H1 (cell line): ENCODE results near the gene SLC35F5. TPM values are rescaled to one million over a fixed set of nuclear protein-coding genes. Genes with fewer than 3 reads are reported as not detected.

ENCODE experiments used
- CTCF ChIA-PET: fragments of 300-600 bp; sonication (Branson Sonifier 250); formaldehyde crosslinking; loops from one replicate; lab custom pipeline; 2021; ENCODE audit not compliant: partially characterized antibody; lab: Charles Lee
- POLR2A ChIA-PET: fragments of 300-600 bp; sonication (Branson Sonifier 250); formaldehyde crosslinking; loops from one replicate; lab custom pipeline; 2021; ENCODE audit warnings: inconsistent platforms; ENCODE audit not compliant: partially characterized antibody; lab: Charles Lee
- DNase-seq, 2 experiments: peaks; one replicate each; pipeline versions ENCODE4 v3.0.0 to v3.0.0-alpha.2; 2010 to 2022; ENCODE audit warnings: low spot score in 2 of 2, low read depth in 1 of 2, mixed read lengths in 1 of 2
- FAIRE-seq: peaks from 2 replicates; lab custom pipeline; 2011; peaks lifted over from hg19 to GRCh38; lab: Jason Lieb, UNC
- H2AFZ ChIP-seq: 2 replicates; pipeline ENCODE4 v1.8.1; 2012; ENCODE audit warnings: low read length, inconsistent platforms
- H2AK5ac ChIP-seq: 2 replicates; pipeline ENCODE4 v1.6.1; 2013; ENCODE audit warnings: low read depth, low read length
- H2BK120ac ChIP-seq: replicated peaks from 2 replicates; pipeline ENCODE3; 2013; ENCODE audit warnings: low read depth, low read length, inconsistent platforms
- H2BK12ac ChIP-seq: 2 replicates; pipeline ENCODE4 v1.6.1; 2013; ENCODE audit warnings: low read depth, low read length
- H2BK15ac ChIP-seq: 2 replicates; pipeline ENCODE4 v1.6.1; 2013; ENCODE audit warnings: low read length
- H2BK20ac ChIP-seq: 2 replicates; pipeline ENCODE4 v1.6.1; 2013; ENCODE audit warnings: low read length
- H2BK5ac ChIP-seq: 2 replicates; pipeline ENCODE4 v1.6.1; 2013; ENCODE audit warnings: low read depth, low read length
- H3K14ac ChIP-seq: 2 replicates; pipeline ENCODE4 v1.6.1; 2013; ENCODE audit warnings: inconsistent platforms; ENCODE audit not compliant: insufficient read length
- H3K18ac ChIP-seq: 2 replicates; pipeline ENCODE4 v1.6.1; 2013; ENCODE audit warnings: low read length; ENCODE audit errors: extremely low read depth
- H3K23ac ChIP-seq: 2 replicates; pipeline ENCODE4 v1.6.1; 2013; ENCODE audit warnings: inconsistent platforms; ENCODE audit not compliant: insufficient read length
- H3K23me2 ChIP-seq: 2 replicates; pipeline ENCODE4 v1.6.1; 2013; ENCODE audit warnings: low read depth, low read length
- H3K27ac ChIP-seq: 2 replicates; pipeline ENCODE4 v1.6.1; 2011; ENCODE audit warnings: low read depth, low read length, inconsistent platforms
- H3K27me3 ChIP-seq, 4 experiments: replicated peaks in 1 of 4; 1 replicate in 1 of 4; 2 replicates in 3 of 4; pipeline versions ENCODE4 v1.6.1 to v1.8.1; 2011 to 2013; ENCODE audit warnings: low read length in 3 of 4, mild to moderate bottlenecking in 3 of 4, inconsistent platforms in 2 of 4, mixed read lengths in 2 of 4, moderate library complexity in 1 of 4; ENCODE audit not compliant: control insufficient read depth in 3 of 4, insufficient read depth in 3 of 4; ENCODE audit errors: extremely low read depth in 1 of 4
- H3K36me3 ChIP-seq, 4 experiments: 2 replicates each; pipeline versions ENCODE4 v1.6.1 to v1.8.1; 2011 to 2013; ENCODE audit warnings: mild to moderate bottlenecking in 4 of 4, low read length in 3 of 4, moderate library complexity in 2 of 4, control low read depth in 1 of 4, inconsistent platforms in 1 of 4; ENCODE audit not compliant: insufficient read depth in 4 of 4, control insufficient read depth in 2 of 4
- H3K4ac ChIP-seq: replicated peaks from 2 replicates; pipeline ENCODE3; 2013; ENCODE audit warnings: low read length, low read depth, mixed read lengths, inconsistent platforms; ENCODE audit not compliant: insufficient read length
- H3K4me1 ChIP-seq, 4 experiments: replicated peaks in 1 of 4; 1 replicate in 1 of 4; 2 replicates in 3 of 4; pipeline versions ENCODE4 v1.6.1 to v1.8.1; 2011 to 2013; ENCODE audit warnings: low read length in 3 of 4, inconsistent platforms in 2 of 4, mixed read lengths in 1 of 4; ENCODE audit not compliant: insufficient read depth in 4 of 4, control insufficient read depth in 3 of 4
- H3K4me2 ChIP-seq, 2 experiments: 2 replicates each; pipeline versions ENCODE4 v1.6.1 to v1.8.1; 2011 to 2013; ENCODE audit warnings: low read depth in 2 of 2, low read length in 2 of 2, control low read depth in 1 of 2, inconsistent platforms in 1 of 2, mild to moderate bottlenecking in 1 of 2; ENCODE audit not compliant: insufficient read depth in 1 of 2
- H3K4me3 ChIP-seq, 4 experiments: fragments of 200-600, 300-600 bp in 1 of 4; sonication (generic), shearing (Covaris generic), sonication (Bioruptor Twin) in 1 of 4; 2 replicates each; pipeline versions ENCODE4 v1.5.1 to v1.8.1; 2011 to 2016; ENCODE audit warnings: low read length in 4 of 4, low read depth in 3 of 4, control low read depth in 2 of 4, inconsistent platforms in 2 of 4, mild to moderate bottlenecking in 2 of 4, mixed read lengths in 1 of 4, moderate library complexity in 1 of 4; ENCODE audit not compliant: insufficient read depth in 2 of 4; ENCODE audit errors: extremely low read depth in 1 of 4
- H3K56ac ChIP-seq: replicated peaks from 2 replicates; pipeline ENCODE3; 2013; ENCODE audit warnings: low read depth, mild to moderate bottlenecking, mixed read lengths, low read length, inconsistent platforms; ENCODE audit not compliant: insufficient read length
- H3K79me1 ChIP-seq: 2 replicates; pipeline ENCODE4 v1.6.1; 2013; ENCODE audit warnings: low read depth, low read length, control low read depth
- H3K79me2 ChIP-seq, 2 experiments: 2 replicates each; pipeline versions ENCODE4 v1.6.1 to v1.8.1; 2012 to 2013; ENCODE audit warnings: low read length in 2 of 2, mild to moderate bottlenecking in 2 of 2, inconsistent platforms in 1 of 2; ENCODE audit not compliant: insufficient read depth in 2 of 2, control insufficient read depth in 1 of 2
- H3K9ac ChIP-seq, 4 experiments: replicated peaks in 1 of 4; 1 replicate in 1 of 4; 2 replicates in 3 of 4; pipeline versions ENCODE4 v1.6.1 to v1.8.1; 2011 to 2013; ENCODE audit warnings: low read depth in 3 of 4, low read length in 3 of 4, control low read depth in 2 of 4, mild to moderate bottlenecking in 2 of 4, moderate library complexity in 2 of 4, inconsistent platforms in 1 of 4; ENCODE audit errors: extremely low read depth in 1 of 4
- H3K9me3 ChIP-seq, 2 experiments: 2 replicates each; pipeline versions ENCODE4 v1.6.1 to v1.8.1; 2012 to 2013; ENCODE audit warnings: mild to moderate bottlenecking in 2 of 2, moderate library complexity in 2 of 2, control low read depth in 1 of 2, inconsistent platforms in 1 of 2, low read depth in 1 of 2, low read length in 1 of 2, mixed read lengths in 1 of 2; ENCODE audit not compliant: insufficient read depth in 2 of 2
- H4K20me1 ChIP-seq, 2 experiments: replicated peaks in 1 of 2; 2 replicates each; pipeline versions ENCODE3 to v1.8.1; 2011 to 2013; ENCODE audit warnings: inconsistent platforms in 2 of 2, low read length in 2 of 2, mild to moderate bottlenecking in 1 of 2; ENCODE audit not compliant: insufficient read depth in 2 of 2, control insufficient read depth in 1 of 2
- H4K5ac ChIP-seq: 2 replicates; pipeline ENCODE4 v1.6.1; 2013; ENCODE audit warnings: low read length, low read depth, mixed read lengths, inconsistent platforms; ENCODE audit not compliant: insufficient read length
- H4K8ac ChIP-seq: 2 replicates; pipeline ENCODE4 v1.8.0; 2013; ENCODE audit warnings: mild to moderate bottlenecking, moderate library complexity, low read length, inconsistent platforms; ENCODE audit not compliant: insufficient read depth; ENCODE audit errors: extremely low read depth
- H4K91ac ChIP-seq: replicated peaks from 2 replicates; pipeline ENCODE3; 2013; ENCODE audit warnings: low read length, mixed read lengths, inconsistent platforms; ENCODE audit not compliant: insufficient read length
- BCL11A ChIP-seq, 2 experiments: IDR thresholded peaks; one replicate each; pipeline ENCODE4 v1.6.1; 2011; ENCODE audit warnings: low read depth in 2 of 2, low read length in 2 of 2, mild to moderate bottlenecking in 2 of 2
- CBX8 ChIP-seq: fragments of 300-800, 300-1000 bp; sonication (generic); IDR thresholded peaks from 2 replicates; pipeline ENCODE4 v1.7.1; 2016; ENCODE audit warnings: low read depth, low read length, borderline replicate concordance
- CHD2 ChIP-seq: IDR thresholded peaks from 2 replicates; pipeline ENCODE4 v1.6.1; 2012; ENCODE audit warnings: low read length, improper control_type of control experiment
- EGR1 ChIP-seq: IDR thresholded peaks from 2 replicates; pipeline ENCODE4 v1.6.1; 2011; ENCODE audit warnings: low read depth, low read length, borderline replicate concordance
- EZH2 ChIP-seq: fragments of 200-600 bp; sonication (generic); IDR thresholded peaks from 2 replicates; pipeline ENCODE4 v1.7.1; 2012; ENCODE audit warnings: low read depth, mild to moderate bottlenecking, moderate library complexity, low read length, inconsistent platforms; ENCODE audit not compliant: severe bottlenecking
- HDAC6 ChIP-seq: IDR thresholded peaks from one replicate; pipeline ENCODE4 v1.7.1; 2012; ENCODE audit warnings: low read depth, mild to moderate bottlenecking, inconsistent platforms, low read length, moderate library complexity
- KDM1A ChIP-seq: fragments of 200-600, 300-600 bp; sonication (generic); IDR thresholded peaks from 2 replicates; pipeline ENCODE4 v1.7.1; 2016; ENCODE audit warnings: mild to moderate bottlenecking, low read length, borderline replicate concordance
- KDM4A ChIP-seq: IDR thresholded peaks from one replicate; pipeline ENCODE4 v1.7.1; 2012; ENCODE audit warnings: low read depth, mild to moderate bottlenecking, moderate library complexity, low read length, inconsistent platforms; ENCODE audit not compliant: severe bottlenecking
- KDM5A ChIP-seq: fragments of 200-600 bp; IDR thresholded peaks from 2 replicates; pipeline ENCODE4 v1.7.1; 2012; ENCODE audit warnings: mild to moderate bottlenecking, low read length, inconsistent platforms, mixed read lengths
- POU5F1 ChIP-seq: IDR thresholded peaks from 2 replicates; pipeline ENCODE4 v1.6.1; 2011; ENCODE audit warnings: low read depth, mild to moderate bottlenecking, low read length, moderate library complexity
- SIN3A ChIP-seq, 2 experiments: IDR thresholded peaks in 1 of 2; conservative IDR thresholded peaks in 1 of 2; 2 replicates each; pipeline ENCODE4 v1.6.1; 2011 to 2012; ENCODE audit warnings: low read length in 2 of 2, improper control_type of control experiment in 1 of 2, low read depth in 1 of 2, mild to moderate bottlenecking in 1 of 2
- SIRT6 ChIP-seq: IDR thresholded peaks from one replicate; pipeline ENCODE4 v1.7.1; 2012; ENCODE audit warnings: low read length, inconsistent platforms
- SP2 ChIP-seq: IDR thresholded peaks from 2 replicates; pipeline ENCODE4 v1.6.1; 2012; ENCODE audit warnings: mild to moderate bottlenecking, low read length, inconsistent platforms
- SP4 ChIP-seq: IDR thresholded peaks from 2 replicates; pipeline ENCODE4 v1.6.1; 2012; ENCODE audit warnings: low read length, inconsistent platforms
- TAF7 ChIP-seq: optimal IDR thresholded peaks from 2 replicates; pipeline ENCODE3; 2011; ENCODE audit warnings: low read depth, mild to moderate bottlenecking, inconsistent platforms, low read length, moderate library complexity, borderline replicate concordance
- TEAD4 ChIP-seq: IDR thresholded peaks from 2 replicates; pipeline ENCODE4 v1.6.1; 2012; ENCODE audit warnings: low read depth, low read length, inconsistent platforms, mixed read lengths
- WGBS, 2 experiments: shearing (Covaris generic) in 1 of 2; methylation state at CpG; one replicate each; pipeline versions ENCODE4 v1.1.6 to v1.1.7; 2013 to 2015; ENCODE audit warnings: low lambda C conversion rate in 2 of 2, mixed read lengths in 2 of 2, inconsistent platforms in 1 of 2, low coverage in 1 of 2, missing lambda C conversion rate in 1 of 2; ENCODE audit not compliant: insufficient replicate concordance in 2 of 2, insufficient coverage in 1 of 2, insufficient read length in 1 of 2; ENCODE audit errors: extremely low coverage in 1 of 2, missing lambda C conversion rate in 1 of 2; 5-methylcytosine and 5-hydroxymethylcytosine counted together
- polyA plus RNA-seq, 7 experiments: library from polyadenylated mRNA; depleted of rRNA in 3 of 7; stranded (reverse) in 5 of 7; unstranded in 2 of 7; fragments of >200 nt in 5 of 7; fragments of 200-250 nt in 2 of 7; gene quantifications; 1 replicate in 5 of 7; 2 replicates in 1 of 7; 4 replicates in 1 of 7; pipeline versions ENCODE4 v1.2.1 to v1.2.3, GENCODE V29; 2011 to 2013; ENCODE audit warnings: missing spikeins in 2 of 7, mixed read lengths in 2 of 7
- total RNA-seq: library from RNA; stranded (reverse); fragmentation: NEBNext Ultra II Directional; extraction: Animal tissue kit (Norgen Biotek cat#: 25700); gene quantifications from 2 replicates; pipeline ENCODE4 v1.2.1, GENCODE V29; 2021

Gene SLC35F5
- total and polyA plus RNA-seq, 2 of the 8 experiments (the other 6 are each of a cell fraction or from before 2014, with no cell fraction given): 11.8 to 22.2 TPM

DNA sequence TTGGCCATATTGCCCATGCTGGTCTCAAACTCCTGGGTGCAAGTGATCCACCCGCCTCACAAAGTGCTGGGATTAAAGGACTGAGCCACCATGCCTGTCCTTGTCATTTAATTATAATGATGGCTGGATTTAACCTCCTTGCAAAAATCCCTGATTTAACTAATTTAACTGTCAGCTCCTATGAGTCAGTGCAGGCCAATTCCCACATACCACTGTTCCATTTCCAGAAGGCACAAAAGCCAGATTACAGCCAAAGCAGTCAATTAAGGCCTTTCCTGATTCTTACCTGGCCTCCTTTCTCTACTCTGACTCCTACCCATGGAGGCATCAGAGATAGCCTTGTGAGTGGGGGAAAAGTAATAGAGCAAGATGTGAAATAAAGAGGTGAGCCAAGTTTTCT lies 12.3 kb upstream of the SLC35F5 start:
- no peaks in the 10 kb centered on the region for H3K23me2 ChIP-seq
- H3K9ac ChIP-seq: no peak overlapping the region
- H3K4ac ChIP-seq: no peak overlapping the region
- no peak overlapping the region for H2BK5ac ChIP-seq
- WGBS, 2 experiments: 100% methylated on average over 1 of the region's 1 CpG; no CpG with 5 or more reads in 1 of the 2 experiments
- FAIRE-seq: no peak
- H4K8ac ChIP-seq: no peak overlapping the region
- peaks cover 14 to 17% of the 10 kb centered on the region in 2 experiments for H3K9me3 ChIP-seq
- no peaks in the 10 kb centered on the region for H4K20me1 ChIP-seq
- CTCF ChIA-PET: interaction anchor here (1.1 kb wide), 1 partner anchor 198 kb away, joined by 4 read pairs; no protein-coding TSS in a partner anchor
- POLR2A ChIA-PET: interaction anchor here (1.1 to 1.3 kb wide), 2 partner anchors 12 to 13 kb away, joined by 3 to 5 read pairs; partner anchors contain the start of gene SLC35F5
- no peak overlapping the region for H3K4me3 ChIP-seq
- no peak overlapping the region for H4K5ac ChIP-seq
- H3K79me2 ChIP-seq: no peaks in the 10 kb centered on the region
- H2BK15ac ChIP-seq: no peak overlapping the region
- H3K27ac ChIP-seq: no peak overlapping the region
- no peaks in the 10 kb centered on the region for H3K4me1 ChIP-seq
- no peak overlapping the region for H3K56ac ChIP-seq
- no peak overlapping the region for H3K18ac ChIP-seq
- H3K23ac ChIP-seq: no peak overlapping the region
- no peak overlapping the region for H3K14ac ChIP-seq
- no peak overlapping the region for H2AK5ac ChIP-seq
- no peak overlapping the region for H4K91ac ChIP-seq
- H3K36me3 ChIP-seq: no peaks in the 10 kb centered on the region
- H2AFZ ChIP-seq: no peak overlapping the region
- no peaks in the 10 kb centered on the region for H3K79me1 ChIP-seq
- no peak overlapping the region for H2BK120ac ChIP-seq
- no peak for DNase-seq
- H3K27me3 ChIP-seq: no peaks in the 10 kb centered on the region
- H3K4me2 ChIP-seq: no peak overlapping the region
- no peak overlapping the region for H2BK12ac ChIP-seq
- no peak overlapping the region for H2BK20ac ChIP-seq
- no peak for TF ChIP-seq KDM4A
- no peak for TF ChIP-seq POU5F1
- TF ChIP-seq TAF7: no peak
- no peak for TF ChIP-seq EGR1
- no peak for TF ChIP-seq SP4
- no peak for TF ChIP-seq SP2
- no peak for TF ChIP-seq SIRT6
- no peak for TF ChIP-seq CBX8
- no peak for TF ChIP-seq SIN3A (conservative IDR thresholded peaks at IDR 0.05 in 1 of 2, IDR thresholded peaks at IDR 0.05 in 1 of 2; ENCODE audit: low read depth in 1 of 2, low read length in 2 of 2)
- no peak for TF ChIP-seq EZH2
- TF ChIP-seq KDM5A: no peak
- no peak for TF ChIP-seq BCL11A (IDR thresholded peaks at IDR 0.05; ENCODE audit: low read depth in 2 of 2, low read length in 2 of 2)
- TF ChIP-seq TEAD4: no peak
- no peak for TF ChIP-seq HDAC6
- no peak for TF ChIP-seq KDM1A
- no peak for TF ChIP-seq CHD2
